HepG2 (cell line): Measurements from ENCODE around the gene CST3. TPM values are rescaled to one million over a fixed set of nuclear protein-coding genes. Genes with fewer than 3 reads are reported as not detected.

ENCODE experiments used
- CREBL2 ChIP-seq: sonication (generic); formaldehyde crosslinking; IDR thresholded peaks from 2 replicates; pipeline ENCODE4 v1.8.1; 2023; ENCODE audit warnings: missing genetic modification reagents, mild to moderate bottlenecking, borderline replicate concordance
- ELF3 ChIP-seq: IDR thresholded peaks from 2 replicates; pipeline ENCODE4 v1.6.1; 2016; ENCODE audit warnings: missing genetic modification reagents, missing compliant biosample characterization
- ERF ChIP-seq: IDR thresholded peaks from 2 replicates; pipeline ENCODE4 v1.6.1; 2018; ENCODE audit warnings: missing biosample characterization, missing genetic modification reagents
- ESRRA ChIP-seq: sonication (generic); formaldehyde crosslinking; IDR thresholded peaks from 2 replicates; pipeline ENCODE4 v1.5.1; 2020; ENCODE audit warnings: mild to moderate bottlenecking, low read depth, missing genetic modification reagents
- GABPB1 ChIP-seq: IDR thresholded peaks from 2 replicates; pipeline ENCODE4 v1.6.1; 2016; ENCODE audit warnings: mild to moderate bottlenecking, missing genetic modification reagents, moderate library complexity, missing compliant biosample characterization
- KDM1A ChIP-seq: IDR thresholded peaks from 2 replicates; pipeline ENCODE4 v1.6.1; 2016; ENCODE audit warnings: missing compliant biosample characterization
- KLF12 ChIP-seq: sonication (generic); formaldehyde crosslinking; IDR thresholded peaks from 2 replicates; pipeline ENCODE4 v1.4.0; 2020; ENCODE audit warnings: missing genetic modification reagents, borderline replicate concordance
- MED8 ChIP-seq: sonication (generic); formaldehyde crosslinking; IDR thresholded peaks from 2 replicates; pipeline ENCODE4 v1.8.1; 2023; ENCODE audit warnings: mild to moderate bottlenecking, missing genetic modification reagents; ENCODE audit not compliant: insufficient replicate concordance
- NR2C2 ChIP-seq: sonication (generic); formaldehyde crosslinking; IDR thresholded peaks from 2 replicates; pipeline ENCODE4 v1.4.0; 2020; ENCODE audit warnings: missing genetic modification reagents, mild to moderate bottlenecking, moderate library complexity, borderline replicate concordance
- RBM39 ChIP-seq: fragments of 200-400 bp; formaldehyde crosslinking; IDR thresholded peaks from one replicate; pipeline ENCODE4 v1.6.1; 2018; ENCODE audit warnings: antibody characterized with exemption, mild to moderate bottlenecking, low read depth, low read length; ENCODE audit not compliant: poor library complexity, severe bottlenecking
- SOX5 ChIP-seq: IDR thresholded peaks from 2 replicates; pipeline ENCODE4 v1.6.1; 2016; ENCODE audit warnings: borderline replicate concordance
- SOX6 ChIP-seq, 2 experiments: fragments of 450-650 bp in 1 of 2; sonication (generic) in 1 of 2; formaldehyde crosslinking in 1 of 2; IDR thresholded peaks; 2 replicates each; pipeline versions ENCODE4 v1.4.0 to v1.6.1; 2017 to 2020; ENCODE audit warnings: antibody characterized with exemption in 1 of 2, mild to moderate bottlenecking in 1 of 2, missing genetic modification reagents in 1 of 2
- SRSF9 ChIP-seq: fragments of 200-400 bp; formaldehyde crosslinking; IDR thresholded peaks from 2 replicates; pipeline ENCODE4 v1.6.1; 2018; ENCODE audit warnings: borderline replicate concordance, mild to moderate bottlenecking, low read depth, low read length; ENCODE audit not compliant: insufficient read depth, poor library complexity, severe bottlenecking
- SSRP1 ChIP-seq: IDR thresholded peaks from 2 replicates; pipeline ENCODE4 v1.6.1; 2016; ENCODE audit warnings: control low read depth
- TOE1 ChIP-seq: sonication (generic); formaldehyde crosslinking; IDR thresholded peaks from 2 replicates; pipeline ENCODE4 v1.4.0; 2020; ENCODE audit warnings: mild to moderate bottlenecking, missing genetic modification reagents
- ZNF337 ChIP-seq: sonication (generic); formaldehyde crosslinking; IDR thresholded peaks from 2 replicates; pipeline ENCODE4 v1.5.1; 2020; ENCODE audit warnings: missing genetic modification reagents, low read depth, mild to moderate bottlenecking, borderline replicate concordance
- ZNF891 ChIP-seq: sonication (generic); formaldehyde crosslinking; IDR thresholded peaks from 2 replicates; pipeline ENCODE4 v1.5.0; 2020; ENCODE audit warnings: mild to moderate bottlenecking, missing genetic modification reagents
- polyA plus RNA-seq, 8 experiments: library from polyadenylated mRNA; depleted of rRNA in 3 of 8; stranded (reverse) in 7 of 8; unstranded in 1 of 8; fragments of >200 nt; fragmentation: Illumina TruSeq in 4 of 8; extraction: Trizol in 4 of 8; gene quantifications; 2 replicates each; pipeline versions ENCODE4 v1.2.1 to v1.2.3, GENCODE V29; 2011 to 2016; ENCODE audit warnings: low read depth in 4 of 8, missing spikeins in 1 of 8, mixed read lengths in 1 of 8; ENCODE audit not compliant: insufficient read depth in 1 of 8
- total RNA-seq, 5 experiments: library from RNA; depleted of rRNA; stranded (reverse); fragments of >200 nt; fragmentation: Illumina TruSeq; extraction: Trizol; gene quantifications; 2 replicates each; pipeline ENCODE4 v1.2.3, GENCODE V29; 2016; ENCODE audit warnings: low read depth in 1 of 5
- TF ChIP-seq, protein P1 (sequence below): IDR thresholded peaks from 2 replicates; pipeline ENCODE4 v1.6.1; 2016; ENCODE audit warnings: low read depth, control low read depth
- TF ChIP-seq, protein P2 (sequence below): sonication (generic); formaldehyde crosslinking; IDR thresholded peaks from 2 replicates; pipeline ENCODE4 v1.4.0; 2020; ENCODE audit warnings: missing genetic modification reagents

The CST3 gene
- total and polyA plus RNA-seq, 2 of the 13 experiments (the other 11 are each of a cell fraction or from before 2014, with no cell fraction given): 690 to 1,005 TPM

DNA sequence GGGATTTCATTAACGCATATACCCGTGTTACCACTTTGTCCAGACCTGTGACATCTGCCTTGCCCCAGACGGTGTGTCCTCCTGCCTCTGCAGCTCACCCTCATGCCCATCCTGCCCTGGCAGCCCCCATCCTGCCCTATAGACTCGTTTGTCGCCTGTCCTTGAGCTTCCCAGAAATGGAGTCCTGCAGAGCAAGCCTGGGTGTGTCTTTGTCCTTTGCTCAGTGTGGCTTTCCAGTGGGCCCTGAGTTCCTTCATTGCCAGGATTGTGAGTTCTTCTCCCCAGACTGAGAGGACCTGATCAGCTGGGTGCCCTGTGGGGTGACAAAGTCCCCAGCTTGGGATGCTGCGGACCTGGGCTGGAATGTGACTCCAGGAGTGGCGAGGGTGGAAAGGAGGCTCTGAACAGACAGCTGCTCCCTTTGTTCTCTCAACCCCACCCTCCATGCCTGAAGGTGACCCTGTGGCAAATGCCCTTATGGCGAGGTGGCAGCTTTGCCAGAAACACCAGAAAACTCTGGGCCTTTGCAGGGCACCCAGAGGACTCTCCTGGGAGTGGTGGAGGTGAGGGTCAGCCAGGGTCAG lies 2.4 kb upstream of the CST3 start (continued):
- TF ChIP-seq SOX6 (IDR thresholded peaks at IDR 0.05) (no peak), SOX6 (CRISPR knock-in tag; IDR thresholded peaks at IDR 0.05) (peak; percentile 62; the same call in 1 of the 2 replicates), SRSF9 (no peak), KDM1A (CRISPR knock-in tag) (no peak), MED8 (CRISPR knock-in tag) (peak; percentile 2), NR2C2 (CRISPR knock-in tag) (0 out of 2 replicates have a peak, but pooled peaks have one; percentile 15), ELF3 (peak; percentile 31; the same call in 1 of the 2 replicates), SSRP1 (CRISPR knock-in tag) (0 out of 2 replicates have a peak, but pooled peaks have one; percentile 57), ERF (CRISPR knock-in tag) (peak; percentile 37; the same call in 1 of the 2 replicates), SOX5 (peak; percentile 68; the same call in 1 of the 2 replicates), RBM39 (peak; percentile 13), ESRRA (CRISPR knock-in tag) (peak; percentile 85), GABPB1 (CRISPR knock-in tag) (peak; percentile 37; the same call in 1 of the 2 replicates), KLF12 (peak; percentile 35; the same call in 1 of the 2 replicates), ZNF891 (CRISPR knock-in tag) (0 out of 2 replicates have a peak, but pooled peaks have one; percentile 42), TOE1 (CRISPR knock-in tag) (no peak), CREBL2 (peak; percentile 84), ZNF337 (0 out of 2 replicates have a peak, but pooled peaks have one; percentile 61)
- TF ChIP-seq, protein P1, sequence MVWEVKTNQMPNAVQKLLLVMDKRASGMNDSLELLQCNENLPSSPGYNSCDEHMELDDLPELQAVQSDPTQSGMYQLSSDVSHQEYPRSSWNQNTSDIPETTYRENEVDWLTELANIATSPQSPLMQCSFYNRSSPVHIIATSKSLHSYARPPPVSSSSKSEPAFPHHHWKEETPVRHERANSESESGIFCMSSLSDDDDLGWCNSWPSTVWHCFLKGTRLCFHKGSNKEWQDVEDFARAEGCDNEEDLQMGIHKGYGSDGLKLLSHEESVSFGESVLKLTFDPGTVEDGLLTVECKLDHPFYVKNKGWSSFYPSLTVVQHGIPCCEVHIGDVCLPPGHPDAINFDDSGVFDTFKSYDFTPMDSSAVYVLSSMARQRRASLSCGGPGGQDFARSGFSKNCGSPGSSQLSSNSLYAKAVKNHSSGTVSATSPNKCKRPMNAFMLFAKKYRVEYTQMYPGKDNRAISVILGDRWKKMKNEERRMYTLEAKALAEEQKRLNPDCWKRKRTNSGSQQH (CRISPR knock-in tag): peak; percentile 36; the same call in 1 of the 2 replicates
- TF ChIP-seq, protein P2, sequence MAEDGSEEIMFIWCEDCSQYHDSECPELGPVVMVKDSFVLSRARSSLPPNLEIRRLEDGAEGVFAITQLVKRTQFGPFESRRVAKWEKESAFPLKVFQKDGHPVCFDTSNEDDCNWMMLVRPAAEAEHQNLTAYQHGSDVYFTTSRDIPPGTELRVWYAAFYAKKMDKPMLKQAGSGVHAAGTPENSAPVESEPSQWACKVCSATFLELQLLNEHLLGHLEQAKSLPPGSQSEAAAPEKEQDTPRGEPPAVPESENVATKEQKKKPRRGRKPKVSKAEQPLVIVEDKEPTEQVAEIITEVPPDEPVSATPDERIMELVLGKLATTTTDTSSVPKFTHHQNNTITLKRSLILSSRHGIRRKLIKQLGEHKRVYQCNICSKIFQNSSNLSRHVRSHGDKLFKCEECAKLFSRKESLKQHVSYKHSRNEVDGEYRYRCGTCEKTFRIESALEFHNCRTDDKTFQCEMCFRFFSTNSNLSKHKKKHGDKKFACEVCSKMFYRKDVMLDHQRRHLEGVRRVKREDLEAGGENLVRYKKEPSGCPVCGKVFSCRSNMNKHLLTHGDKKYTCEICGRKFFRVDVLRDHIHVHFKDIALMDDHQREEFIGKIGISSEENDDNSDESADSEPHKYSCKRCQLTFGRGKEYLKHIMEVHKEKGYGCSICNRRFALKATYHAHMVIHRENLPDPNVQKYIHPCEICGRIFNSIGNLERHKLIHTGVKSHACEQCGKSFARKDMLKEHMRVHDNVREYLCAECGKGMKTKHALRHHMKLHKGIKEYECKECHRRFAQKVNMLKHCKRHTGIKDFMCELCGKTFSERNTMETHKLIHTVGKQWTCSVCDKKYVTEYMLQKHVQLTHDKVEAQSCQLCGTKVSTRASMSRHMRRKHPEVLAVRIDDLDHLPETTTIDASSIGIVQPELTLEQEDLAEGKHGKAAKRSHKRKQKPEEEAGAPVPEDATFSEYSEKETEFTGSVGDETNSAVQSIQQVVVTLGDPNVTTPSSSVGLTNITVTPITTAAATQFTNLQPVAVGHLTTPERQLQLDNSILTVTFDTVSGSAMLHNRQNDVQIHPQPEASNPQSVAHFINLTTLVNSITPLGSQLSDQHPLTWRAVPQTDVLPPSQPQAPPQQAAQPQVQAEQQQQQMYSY: 0 out of 2 replicates have a peak, but pooled peaks have one; percentile 33
